Measurements from ENCODE around the gene ZNF638.

The ZNF638 gene

GRCh38 chr2:71446505-71446904 lies 114.9 kb downstream of the ZNF638 start:
- H4K20me1 ChIP-seq (ENCODE audit: insufficient read depth, low read length) = no peaks in the 10 kb centered on the region
- H3K9me3 ChIP-seq (ENCODE audit: low read length) = no peaks in the 10 kb centered on the region
- TF ChIP-seq CTCF (IDR thresholded peaks at IDR 0.05; ENCODE audit: low read length) = no peak
- TF ChIP-seq EZH2 (IDR thresholded peaks at IDR 0.05; ENCODE audit: borderline replicate concordance, low read length) = no peak
- H3K79me2 ChIP-seq (ENCODE audit: insufficient read depth, low read length) = no peaks in the 10 kb centered on the region
- no peak overlapping the region for H2AFZ ChIP-seq (ENCODE audit: low read length)
- no peak overlapping the region for H3K27ac ChIP-seq (ENCODE audit: low read depth, low read length, poor library complexity, severe bottlenecking)
- peaks cover 2% of the 10 kb centered on the region for H3K36me3 ChIP-seq (ENCODE audit: insufficient read depth, low read length)
- H3K27me3 ChIP-seq (ENCODE audit: insufficient read depth, low read length) = no peaks in the 10 kb centered on the region
- no peak overlapping the region for H3K4me2 ChIP-seq (ENCODE audit: low read length)
- no peaks in the 10 kb centered on the region for H3F3A ChIP-seq (ENCODE audit: insufficient read depth, low read length)
- no peaks in the 10 kb centered on the region for H3K4me1 ChIP-seq (ENCODE audit: insufficient read depth, low read length, severe bottlenecking)
- H3K9ac ChIP-seq (ENCODE audit: low read length) = no peak overlapping the region
- H3K4me3 ChIP-seq (ENCODE audit: low read depth, low read length, poor library complexity, severe bottlenecking) = no peak overlapping the region
- no peaks in the 10 kb centered on the region for H3K9me2 ChIP-seq (ENCODE audit: low read depth, low read length)

GRCh38 chr2:71449343-71449742 lies 117.8 kb downstream of the ZNF638 start:
- Histone ChIP-seq H3F3A (ENCODE audit: insufficient read depth, low read length) (no peaks in the 10 kb centered on the region), H3K9me2 (ENCODE audit: low read depth, low read length) (no peaks in the 10 kb centered on the region), H3K4me2 (ENCODE audit: low read length) (no peak overlapping the region), H3K36me3 (ENCODE audit: insufficient read depth, low read length) (no peaks in the 10 kb centered on the region), H3K4me3 (ENCODE audit: low read depth, low read length, poor library complexity, severe bottlenecking) (no peak overlapping the region), H3K4me1 (ENCODE audit: insufficient read depth, low read length, severe bottlenecking) (no peaks in the 10 kb centered on the region), H3K9ac (ENCODE audit: low read length) (no peak overlapping the region), H3K27ac (ENCODE audit: low read depth, low read length, poor library complexity, severe bottlenecking) (no peak overlapping the region), H3K79me2 (ENCODE audit: insufficient read depth, low read length) (no peaks in the 10 kb centered on the region), H3K9me3 (ENCODE audit: low read length) (no peaks in the 10 kb centered on the region), H3K27me3 (ENCODE audit: insufficient read depth, low read length) (no peaks in the 10 kb centered on the region), H4K20me1 (ENCODE audit: insufficient read depth, low read length) (no peaks in the 10 kb centered on the region), H2AFZ (ENCODE audit: low read length) (no peak overlapping the region)
- no peak for TF ChIP-seq CTCF (IDR thresholded peaks at IDR 0.05; ENCODE audit: low read length)

- H3K9ac ChIP-seq (ENCODE audit: low read length) = no peak overlapping the region
- no peak overlapping the region for H3K27ac ChIP-seq (ENCODE audit: low read depth, low read length, poor library complexity, severe bottlenecking)
- H3K9me3 ChIP-seq (ENCODE audit: low read length) = no peaks in the 10 kb centered on the region
- H3K27me3 ChIP-seq (ENCODE audit: insufficient read depth, low read length) = no peaks in the 10 kb centered on the region
- no peaks in the 10 kb centered on the region for H4K20me1 ChIP-seq (ENCODE audit: insufficient read depth, low read length)
- H3K4me1 ChIP-seq (ENCODE audit: insufficient read depth, low read length, severe bottlenecking) = no peaks in the 10 kb centered on the region
- H2AFZ ChIP-seq (ENCODE audit: low read length) = no peak overlapping the region
- H3F3A ChIP-seq (ENCODE audit: insufficient read depth, low read length) = no peaks in the 10 kb centered on the region
- H3K4me3 ChIP-seq (ENCODE audit: low read depth, low read length, poor library complexity, severe bottlenecking) = no peak overlapping the region
- no peaks in the 10 kb centered on the region for H3K79me2 ChIP-seq (ENCODE audit: insufficient read depth, low read length)
- H3K4me2 ChIP-seq (ENCODE audit: low read length) = no peak overlapping the region
- H3K36me3 ChIP-seq (ENCODE audit: insufficient read depth, low read length) = no peaks in the 10 kb centered on the region
- no peak for TF ChIP-seq EZH2 (IDR thresholded peaks at IDR 0.05; ENCODE audit: borderline replicate concordance, low read length)
- no peak for TF ChIP-seq CTCF (IDR thresholded peaks at IDR 0.05; ENCODE audit: low read length)
- no peaks in the 10 kb centered on the region for H3K9me2 ChIP-seq (ENCODE audit: low read depth, low read length)
These were observed 120.1 kb downstream of the ZNF638 start for GRCh38 chr2:71451705-71452104.

All from OCI-LY1 (cell line).